AG04449 (cell line): ENCODE measurements around the gene SDK1.
"Not testable (repeated sequence)": the region's sequence is repeated elsewhere in the genome, so short reads cannot be mapped to it uniquely, and the experiment has no call there.

ENCODE experiments used
- CTCF ChIA-PET: fragments of 350-600 bp; formaldehyde crosslinking; extraction: SDS; loops from one replicate; lab custom pipeline; 2021; ENCODE audit warnings: antibody characterized with exemption; lab: Yijun Ruan, JAX
- POLR2A ChIA-PET: fragments of 400-600, 350-600 bp; formaldehyde crosslinking; extraction: SDS; loops from one replicate; lab custom pipeline; 2020; ENCODE audit warnings: antibody characterized with exemption, inconsistent platforms; lab: Yijun Ruan, JAX
- DNase-seq: peaks from one replicate; pipeline ENCODE4 v3.0.0-alpha.2; 2010; ENCODE audit warnings: low read depth, low spot score
- H3K4me3 ChIP-seq: 2 replicates; pipeline ENCODE4 v1.5.1; 2011; ENCODE audit warnings: low read depth, mild to moderate bottlenecking, control low read depth, low read length
- CTCF ChIP-seq: IDR thresholded peaks from one replicate; pipeline ENCODE4 v1.5.1; 2011; ENCODE audit warnings: mild to moderate bottlenecking, moderate library complexity, low read length, control low read depth, inconsistent platforms; ENCODE audit not compliant: insufficient read depth; ENCODE audit errors: missing control alignments

Gene SDK1

GRCh38 chr7:3754493-3755341 is 453.7 kb downstream of the SDK1 start:
- ChIA-PET CTCF (no interaction called here), POLR2A (no interaction called here)
- TF ChIP-seq CTCF: no peak
- H3K4me3 ChIP-seq: no peak overlapping the region
- no peak for DNase-seq

DNA sequence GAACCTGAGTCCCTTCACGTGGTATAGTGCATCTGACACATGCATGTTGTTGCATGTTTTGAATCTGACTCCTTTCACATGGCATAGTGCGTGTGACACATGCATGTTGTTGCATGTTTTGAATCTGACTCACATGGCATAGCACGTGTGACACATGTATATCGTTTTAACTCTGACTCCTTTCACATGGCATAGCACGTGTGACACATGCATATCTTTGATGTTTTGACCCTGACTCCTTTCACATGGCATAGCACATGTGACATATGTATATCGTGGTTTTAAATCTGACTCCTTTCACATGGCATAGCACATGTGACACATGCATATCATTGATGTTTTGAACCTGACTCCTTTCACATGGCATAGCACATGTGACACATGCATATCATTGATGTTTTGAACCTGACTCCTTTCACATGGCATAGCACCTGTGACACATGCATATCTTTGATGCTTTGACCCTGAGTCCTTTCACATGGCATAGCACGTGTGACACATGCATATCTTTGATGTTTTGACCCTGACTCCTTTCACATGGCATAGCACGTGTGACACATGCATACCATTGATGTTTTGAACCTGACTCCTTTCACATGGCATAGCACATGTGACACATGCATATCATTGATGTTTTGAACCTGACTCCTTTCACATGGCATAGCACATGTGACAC is 454.9 kb downstream of the SDK1 start:
- DNase-seq, CTCF ChIA-PET, H3K4me3 ChIP-seq, POLR2A ChIA-PET: not testable (repeated sequence)

DNA sequence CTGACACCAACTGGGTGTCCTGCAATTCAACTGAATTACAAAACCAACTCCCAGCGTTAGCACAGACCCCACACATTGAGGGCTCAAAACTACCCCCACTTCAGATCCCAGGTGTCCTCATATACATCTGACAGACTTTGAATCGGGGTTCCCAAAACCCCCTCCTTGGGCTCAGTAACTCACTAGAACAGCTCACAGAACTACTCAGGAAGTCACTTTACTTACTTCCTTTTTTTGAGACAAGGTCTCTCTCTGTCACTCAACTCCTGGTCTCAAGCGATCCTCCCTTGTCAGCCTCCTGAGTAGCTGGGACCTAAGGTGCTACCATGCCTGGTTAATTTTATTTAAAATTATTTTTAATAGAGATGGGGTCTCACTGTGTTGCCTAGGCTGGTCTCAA is 456.0 kb downstream of the SDK1 start:
- ChIA-PET CTCF (no interaction called here), POLR2A (no interaction called here)
- TF ChIP-seq CTCF: no peak
- H3K4me3 ChIP-seq: no peak overlapping the region
- no peak for DNase-seq

DNA sequence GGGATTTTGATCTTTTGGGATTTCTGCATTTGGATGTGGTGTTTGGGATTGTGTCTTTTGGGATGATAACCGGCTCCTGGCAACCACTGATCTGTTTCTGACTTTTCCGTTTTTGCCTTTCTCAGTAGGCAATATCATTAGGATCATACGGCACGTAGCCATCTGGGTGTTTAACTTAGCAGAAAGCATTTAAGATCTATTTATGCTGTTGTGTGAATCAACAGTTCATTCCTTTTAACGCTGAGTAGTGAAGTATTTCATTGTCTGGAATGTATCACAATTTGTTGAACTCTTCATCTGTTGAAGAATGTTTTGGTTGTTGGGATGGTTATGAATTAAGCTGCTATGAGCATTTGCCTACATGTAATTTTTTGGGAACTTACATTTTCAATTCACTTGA is 459.6 kb downstream of the SDK1 start:
- no peak overlapping the region for H3K4me3 ChIP-seq
- ChIA-PET CTCF (no interaction called here), POLR2A (no interaction called here)
- no peak for TF ChIP-seq CTCF
- no peak for DNase-seq

DNA sequence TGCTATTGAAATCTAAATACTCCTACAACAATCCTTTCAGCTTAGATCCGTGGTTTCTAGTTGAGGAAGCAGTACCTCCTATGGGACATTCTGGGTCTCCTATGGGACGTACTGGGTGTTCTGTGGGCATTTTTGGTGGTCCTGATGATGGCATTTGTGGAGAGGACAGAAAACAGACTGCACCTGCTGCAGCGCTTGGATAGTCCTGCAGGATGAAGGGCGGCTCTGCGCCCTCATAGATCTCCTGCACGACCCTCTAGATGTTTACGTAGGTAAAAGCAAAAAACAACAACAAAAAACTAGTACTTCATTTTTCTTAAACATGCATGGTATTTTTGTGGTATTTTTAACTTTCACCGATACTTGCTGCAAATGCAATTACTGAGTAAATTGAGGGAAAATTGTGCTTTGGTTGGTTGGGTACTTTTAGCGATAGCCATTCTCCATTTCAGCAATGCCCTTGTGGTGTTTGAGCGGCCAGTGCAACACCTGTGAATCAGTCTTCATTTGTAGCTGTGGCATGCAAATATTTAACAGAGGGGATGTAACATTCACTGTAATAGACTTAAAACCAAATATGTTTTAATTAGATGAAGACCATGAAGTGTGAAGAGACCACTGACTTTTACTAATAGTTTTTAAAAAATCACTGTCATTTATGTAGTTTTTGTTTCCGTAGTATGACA is 461.2 kb downstream of the SDK1 start:
- DNase-seq: no peak
- ChIA-PET CTCF (no interaction called here), POLR2A (no interaction called here)
- no peak overlapping the region for H3K4me3 ChIP-seq
- no peak for TF ChIP-seq CTCF

- ChIA-PET CTCF (no interaction called here), POLR2A (no interaction called here)
- TF ChIP-seq CTCF: no peak
- DNase-seq: no peak
- H3K4me3 ChIP-seq: no peak overlapping the region
Measured at GRCh38 chr7:3767917-3768777, 467.1 kb downstream of the SDK1 start.
